HG03039 (cell line): ENCODE measurements around the gene HAL.

ENCODE experiments used
- ATAC-seq: cut with Tn5 transposase; IDR thresholded peaks from one replicate; pipeline ENCODE4 v1.9.1; 2021; ENCODE audit warnings: mild to moderate bottlenecking, moderate library complexity; ENCODE audit not compliant: unreplicated experiment

HAL gene

DNA sequence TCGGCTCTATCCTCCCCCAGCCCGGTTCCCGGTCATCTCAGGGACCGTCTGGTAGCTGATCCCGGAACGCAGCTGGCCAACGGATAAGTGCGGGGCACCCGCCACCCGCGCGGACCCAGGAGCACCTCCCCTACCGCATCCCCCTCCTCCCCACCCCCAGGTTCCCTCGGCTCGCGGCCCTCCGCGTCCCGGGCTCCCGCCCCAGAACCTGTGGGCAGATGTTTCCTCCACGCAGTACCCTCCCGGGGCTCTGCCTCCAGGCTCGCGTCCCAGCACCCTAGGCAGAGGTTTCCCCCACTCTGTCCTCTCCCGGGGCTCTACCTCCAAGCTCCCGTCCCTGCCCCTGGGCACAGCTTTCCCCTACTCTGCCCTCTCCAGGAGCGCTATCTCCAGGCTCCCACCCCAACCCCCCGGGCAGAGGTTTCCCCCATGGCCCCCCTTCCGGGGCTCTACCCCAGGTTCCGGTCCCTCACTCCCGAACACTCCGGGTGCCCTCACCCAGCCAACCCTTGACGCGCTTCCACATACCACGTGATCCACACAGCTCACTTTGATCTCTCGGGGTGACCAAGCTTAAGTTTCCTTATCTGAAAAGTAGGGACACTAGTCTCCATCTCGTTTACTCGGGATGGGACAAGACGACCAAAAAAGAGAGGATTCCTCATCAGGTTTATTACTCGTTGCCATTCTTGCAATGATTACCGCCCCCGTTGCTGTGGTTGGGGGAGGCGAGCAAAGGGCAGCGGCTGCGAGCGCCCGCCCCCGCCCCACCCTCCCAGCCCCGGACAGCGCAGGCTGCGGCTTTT lies 53.4 kb downstream of the HAL start, which contains the start of gene CCDC38:
CCDC38 (minus strand) TSS at position 91 of the 806 bp plus-strand sequence. CDS start 6,105 bp downstream, outside the sequence.
- peak; percentile 95 for ATAC-seq

DNA sequence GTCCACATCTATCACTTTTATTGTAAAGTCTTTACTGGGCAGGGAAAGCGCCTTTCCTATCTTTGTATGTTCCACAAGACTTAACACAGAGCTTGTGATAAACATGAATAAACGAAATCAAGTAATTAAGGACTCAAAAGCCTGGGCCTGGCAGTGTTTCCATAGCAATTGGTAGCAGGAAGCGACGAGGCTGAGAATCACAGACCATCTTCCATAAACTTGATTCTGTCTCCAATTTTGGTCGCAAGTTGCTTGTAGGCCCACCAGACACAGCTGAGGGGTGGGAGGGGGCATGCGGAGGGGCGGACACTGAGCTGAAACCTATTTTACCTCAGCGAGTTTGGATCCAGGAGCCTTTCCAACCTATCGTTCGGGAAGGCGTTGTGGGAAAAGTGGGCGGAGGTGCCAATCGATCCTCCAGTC lies 54.0 kb downstream of the HAL start:
- ATAC-seq, result no peak

DNA sequence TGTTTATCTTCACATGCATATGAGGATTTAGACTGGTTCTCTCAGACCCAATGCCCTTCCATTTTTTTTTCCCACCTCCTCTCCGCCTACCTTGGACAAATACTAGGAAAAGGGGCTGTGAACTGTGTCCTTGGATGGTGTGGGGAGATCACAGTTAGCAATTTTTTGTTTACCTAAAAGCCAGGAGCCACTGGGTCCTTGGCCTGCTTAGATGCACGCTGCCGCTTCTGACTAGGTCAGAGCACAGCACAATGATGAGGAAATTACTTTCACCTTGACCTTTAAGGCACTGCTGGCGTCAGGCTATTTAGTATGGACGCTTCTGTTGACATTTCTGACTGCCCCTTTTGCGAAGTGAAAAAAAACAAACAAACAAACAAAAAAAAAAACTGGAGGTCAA lies 55.6 kb downstream of the HAL start:
- ATAC-seq, result no peak
